ENCODE results near the gene SAMD15.

- TF ChIP-seq CTCF (IDR thresholded peaks at IDR 0.05) = no peak
- TF ChIP-seq POLR2A (IDR thresholded peaks at IDR 0.05) = no peak
Observed at GRCh38 chr14:77344377-77344996, 32.7 kb upstream of the SAMD15 start.
